Measurements from ENCODE around the gene TMEM255B. TPM values are rescaled to one million over a fixed set of nuclear protein-coding genes. Genes with fewer than 3 reads are reported as not detected.

Gene TMEM255B
- total RNA-seq, 1 experiment from 2014 or later: not detected

- TF ChIP-seq CTCF (IDR thresholded peaks at IDR 0.05; ENCODE audit: unreplicated experiment): no peak
- peaks cover 7% of the 10 kb centered on the region for H3K27me3 Mint-ChIP-seq (ENCODE audit: unreplicated experiment)
- CTCF ChIA-PET: no interaction called here
- intact Hi-C loops (cut with micrococcal nuclease; ENCODE audit: unreplicated experiment): no loop called here
- no peaks in the 10 kb centered on the region for H3K9me3 Mint-ChIP-seq (ENCODE audit: low read depth, unreplicated experiment)
- no peak overlapping the region for H3K27ac Mint-ChIP-seq (ENCODE audit: unreplicated experiment)
- no TSS peak for BruUV-seq (replicated peaks)
- H3K4me3 Mint-ChIP-seq (ENCODE audit: low read depth, unreplicated experiment): no peak overlapping the region
- H3K4me1 Mint-ChIP-seq (ENCODE audit: low read depth, unreplicated experiment): no peaks in the 10 kb centered on the region
- DNase-seq: no peak
- no peaks in the 10 kb centered on the region for H3K36me3 Mint-ChIP-seq (ENCODE audit: insufficient read depth, unreplicated experiment)
Observed at GRCh38 chr13:113845723-113846635, 87.0 kb downstream of the TMEM255B start.

- Mint-ChIP-seq H3K4me1 (ENCODE audit: low read depth, unreplicated experiment) (no peaks in the 10 kb centered on the region), H3K4me3 (ENCODE audit: low read depth, unreplicated experiment) (no peak overlapping the region), H3K36me3 (ENCODE audit: insufficient read depth, unreplicated experiment) (no peaks in the 10 kb centered on the region), H3K9me3 (ENCODE audit: low read depth, unreplicated experiment) (no peaks in the 10 kb centered on the region), H3K27ac (ENCODE audit: unreplicated experiment) (no peak overlapping the region), H3K27me3 (ENCODE audit: unreplicated experiment) (peaks cover 4% of the 10 kb centered on the region)
- intact Hi-C loops (cut with micrococcal nuclease; ENCODE audit: unreplicated experiment): no loop called here
- BruUV-seq (replicated peaks): no TSS peak
- CTCF ChIA-PET: no interaction called here
- no peak for TF ChIP-seq CTCF (IDR thresholded peaks at IDR 0.05; ENCODE audit: unreplicated experiment)
- DNase-seq: no peak
Observed at GRCh38 chr13:113846636-113847318, 87.8 kb downstream of the TMEM255B start.

- intact Hi-C loops (cut with micrococcal nuclease; ENCODE audit: unreplicated experiment): no loop called here
- Mint-ChIP-seq H3K4me1 (ENCODE audit: low read depth, unreplicated experiment) (no peaks in the 10 kb centered on the region), H3K36me3 (ENCODE audit: insufficient read depth, unreplicated experiment) (no peaks in the 10 kb centered on the region), H3K27me3 (ENCODE audit: unreplicated experiment) (no peaks in the 10 kb centered on the region), H3K4me3 (ENCODE audit: low read depth, unreplicated experiment) (no peak overlapping the region), H3K9me3 (ENCODE audit: low read depth, unreplicated experiment) (no peaks in the 10 kb centered on the region), H3K27ac (ENCODE audit: unreplicated experiment) (no peak overlapping the region)
- TF ChIP-seq CTCF (IDR thresholded peaks at IDR 0.05; ENCODE audit: unreplicated experiment): no peak
- CTCF ChIA-PET: no interaction called here
- no TSS peak for BruUV-seq (replicated peaks)
- no peak for DNase-seq
Observed at GRCh38 chr13:113848020-113848419, 89.0 kb downstream of the TMEM255B start.

- no peak for TF ChIP-seq CTCF (IDR thresholded peaks at IDR 0.05; ENCODE audit: unreplicated experiment)
- no peaks in the 10 kb centered on the region for H3K4me1 Mint-ChIP-seq (ENCODE audit: low read depth, unreplicated experiment)
- no TSS peak for BruUV-seq (replicated peaks)
- H3K4me3 Mint-ChIP-seq (ENCODE audit: low read depth, unreplicated experiment): no peak overlapping the region
- H3K27ac Mint-ChIP-seq (ENCODE audit: unreplicated experiment): no peak overlapping the region
- no peaks in the 10 kb centered on the region for H3K36me3 Mint-ChIP-seq (ENCODE audit: insufficient read depth, unreplicated experiment)
- CTCF ChIA-PET: no interaction called here
- DNase-seq: no peak
- no peaks in the 10 kb centered on the region for H3K9me3 Mint-ChIP-seq (ENCODE audit: low read depth, unreplicated experiment)
- intact Hi-C loops (cut with micrococcal nuclease; ENCODE audit: unreplicated experiment): no loop called here
- H3K27me3 Mint-ChIP-seq (ENCODE audit: unreplicated experiment): no peaks in the 10 kb centered on the region
Observed at GRCh38 chr13:113848431-113849260, 89.6 kb downstream of the TMEM255B start.
